Upper lobe of left lung (tissue), 6 donors: ENCODE results near the gene PAPSS1. TPM values are rescaled to one million over a fixed set of nuclear protein-coding genes. Genes with fewer than 3 reads are reported as not detected.

ENCODE experiments used
- ATAC-seq, 2 donors: fragments of 200-7000 bp; cut with Tn5 transposase; one replicate each; pipeline ENCODE4 v1.9.1; 2022; ENCODE audit warnings: mild to moderate bottlenecking in 2 of 2, moderate library complexity in 2 of 2; ENCODE audit not compliant: low FRiP score in 2 of 2
- DNase-seq, 2 donors: peaks; one replicate each; pipeline ENCODE4 v3.0.0-alpha.2; 2019 to 2020
- H3K27ac ChIP-seq, 4 donors: fragments of 200-600 bp; sonication (generic); one replicate each; pipeline ENCODE4 v1.5.1; 2016 to 2019
- H3K27me3 ChIP-seq, 4 donors: fragments of 200-600 bp; sonication (generic); one replicate each; pipeline ENCODE4 v1.5.1; 2017 to 2019
- H3K36me3 ChIP-seq, 4 donors: fragments of 200-600 bp; sonication (generic); one replicate each; pipeline ENCODE4 v1.5.1; 2016 to 2019
- H3K4me1 ChIP-seq, 4 donors: fragments of 200-600 bp; sonication (generic); one replicate each; pipeline ENCODE4 v1.5.1; 2018 to 2019
- H3K4me3 ChIP-seq, 4 donors: fragments of 200-600 bp; sonication (generic); one replicate each; pipeline ENCODE4 v1.5.1; 2017 to 2019; ENCODE audit warnings: mild to moderate bottlenecking in 2 of 4, moderate library complexity in 1 of 4
- H3K9me3 ChIP-seq, 4 donors: fragments of 200-600 bp; sonication (generic); one replicate each; pipeline ENCODE4 v1.5.1; 2018 to 2019
- EP300 ChIP-seq, 4 donors: sonication (generic); formaldehyde crosslinking; IDR thresholded peaks; one replicate each; pipeline ENCODE4 v1.5.1; 2017; ENCODE audit warnings: antibody characterized with exemption in 4 of 4, control low read depth in 2 of 4
- POLR2A ChIP-seq, 4 donors: fragments of 450-650 bp; IDR thresholded peaks; one replicate each; pipeline ENCODE4 v1.5.1; 2016 to 2017; ENCODE audit warnings: antibody characterized with exemption in 4 of 4, mild to moderate bottlenecking in 2 of 4
- POLR2AphosphoS5 ChIP-seq, 2 donors: sonication (generic); formaldehyde crosslinking; IDR thresholded peaks; one replicate each; pipeline ENCODE4 v1.5.1; 2017; ENCODE audit warnings: antibody characterized with exemption in 2 of 2
- WGBS, 2 donors: methylation state at CpG; one replicate each; pipeline ENCODE4 v1.1.5; 2017 to 2018; 5-methylcytosine and 5-hydroxymethylcytosine counted together
- total RNA-seq, 6 donors: library from RNA; depleted of rRNA in 4 of 6; stranded (reverse); fragments of >200 nt in 4 of 6; gene quantifications; one replicate each; pipeline versions ENCODE4 v1.1.0 to v1.2.1, GENCODE V29; 2016 to 2021
- TF ChIP-seq, protein P1 (sequence below), 6 experiments: fragments of 450-650 bp in 4 of 6; fragments of 200-600 bp in 2 of 6; sonication (generic) in 2 of 6; IDR thresholded peaks; one replicate each; pipeline ENCODE4 v1.5.1; 2016 to 2019; ENCODE audit warnings: antibody characterized with exemption in 6 of 6
- donor health status: DM: no; HTN: no; CAD: no; lungs with moderate emphysema.
- donor health status: DM: no; HTN: yes; CAD: no; lungs with severe emphysema.

The PAPSS1 gene
- total RNA-seq, 6 donors from 2014 or later = 23.7 to 84.9 (median 55.4) TPM

- no peak overlapping the region for H3K27ac ChIP-seq
- no peaks in the 10 kb centered on the region for H3K27me3 ChIP-seq
- no peaks in the 10 kb centered on the region for H3K36me3 ChIP-seq
- WGBS, 2 donors = 27 to 40% methylated on average over 2 of the region's 2 CpGs
- no peak for DNase-seq
- H3K4me3 ChIP-seq = no peak overlapping the region
- no peak for ATAC-seq
- peaks cover 5 to 30% (median 17%) of the 10 kb centered on the region in 4 donors for H3K9me3 ChIP-seq
- TF ChIP-seq POLR2A (IDR thresholded peaks at IDR 0.05) (no peak), EP300 (IDR thresholded peaks at IDR 0.05) (no peak), POLR2AphosphoS5 (IDR thresholded peaks at IDR 0.05) (no peak)
- TF ChIP-seq, protein P1, sequence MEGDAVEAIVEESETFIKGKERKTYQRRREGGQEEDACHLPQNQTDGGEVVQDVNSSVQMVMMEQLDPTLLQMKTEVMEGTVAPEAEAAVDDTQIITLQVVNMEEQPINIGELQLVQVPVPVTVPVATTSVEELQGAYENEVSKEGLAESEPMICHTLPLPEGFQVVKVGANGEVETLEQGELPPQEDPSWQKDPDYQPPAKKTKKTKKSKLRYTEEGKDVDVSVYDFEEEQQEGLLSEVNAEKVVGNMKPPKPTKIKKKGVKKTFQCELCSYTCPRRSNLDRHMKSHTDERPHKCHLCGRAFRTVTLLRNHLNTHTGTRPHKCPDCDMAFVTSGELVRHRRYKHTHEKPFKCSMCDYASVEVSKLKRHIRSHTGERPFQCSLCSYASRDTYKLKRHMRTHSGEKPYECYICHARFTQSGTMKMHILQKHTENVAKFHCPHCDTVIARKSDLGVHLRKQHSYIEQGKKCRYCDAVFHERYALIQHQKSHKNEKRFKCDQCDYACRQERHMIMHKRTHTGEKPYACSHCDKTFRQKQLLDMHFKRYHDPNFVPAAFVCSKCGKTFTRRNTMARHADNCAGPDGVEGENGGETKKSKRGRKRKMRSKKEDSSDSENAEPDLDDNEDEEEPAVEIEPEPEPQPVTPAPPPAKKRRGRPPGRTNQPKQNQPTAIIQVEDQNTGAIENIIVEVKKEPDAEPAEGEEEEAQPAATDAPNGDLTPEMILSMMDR (IDR thresholded peaks at IDR 0.05) = no peak
- no peaks in the 10 kb centered on the region for H3K4me1 ChIP-seq
Observed at GRCh38 chr4:107592519-107592918, 127.5 kb downstream of the PAPSS1 start.

- no peak overlapping the region for H3K27ac ChIP-seq
- ATAC-seq (no peak), DNase-seq (no peak)
- H3K27me3 ChIP-seq = no peaks in the 10 kb centered on the region
- no peak overlapping the region for H3K4me3 ChIP-seq
- H3K4me1 ChIP-seq = no peaks in the 10 kb centered on the region
- TF ChIP-seq POLR2A (IDR thresholded peaks at IDR 0.05) (no peak), POLR2AphosphoS5 (IDR thresholded peaks at IDR 0.05) (no peak), EP300 (IDR thresholded peaks at IDR 0.05) (no peak)
- TF ChIP-seq, protein P1 (IDR thresholded peaks at IDR 0.05) = no peak
- H3K36me3 ChIP-seq = no peaks in the 10 kb centered on the region
- H3K9me3 ChIP-seq = peaks cover 5 to 30% (median 20%) of the 10 kb centered on the region in 4 donors
Observed at GRCh38 chr4:107589269-107589668, 130.8 kb downstream of the PAPSS1 start.

DNA sequence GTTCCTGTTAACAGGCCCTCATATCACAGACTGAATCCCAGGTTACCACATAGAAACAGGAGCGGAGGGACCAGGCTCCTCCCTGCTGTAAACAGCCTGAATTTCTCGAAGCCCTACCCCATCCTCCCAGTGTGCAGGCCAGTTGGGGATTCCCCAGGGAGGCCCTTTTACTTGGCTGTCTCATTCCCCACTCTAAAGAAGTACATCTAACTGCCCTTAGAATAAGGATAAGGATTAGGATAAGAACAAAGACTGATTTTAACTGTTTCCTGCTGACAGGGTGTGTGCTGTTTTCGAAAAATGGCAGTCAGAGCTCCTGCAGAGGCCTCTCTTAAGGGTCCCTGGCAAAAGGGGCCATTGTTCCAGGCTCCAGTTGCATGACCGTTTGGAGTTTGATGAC lies 133.7 kb downstream of the PAPSS1 start:
- Histone ChIP-seq H3K9me3 (peaks cover 5 to 30% (median 20%) of the 10 kb centered on the region in 4 donors), H3K4me3 (no peak overlapping the region), H3K27ac (no peak overlapping the region), H3K27me3 (no peaks in the 10 kb centered on the region), H3K36me3 (no peaks in the 10 kb centered on the region), H3K4me1 (no peaks in the 10 kb centered on the region)
- no peak for DNase-seq
- TF ChIP-seq EP300 (IDR thresholded peaks at IDR 0.05) (no peak), POLR2A (IDR thresholded peaks at IDR 0.05) (no peak), POLR2AphosphoS5 (IDR thresholded peaks at IDR 0.05) (no peak)
- TF ChIP-seq, protein P1 (IDR thresholded peaks at IDR 0.05) = no peak
- no peak for ATAC-seq
- WGBS, 2 donors = 58 to 63% methylated on average over 4 of the region's 4 CpGs

GRCh38 chr4:107579099-107579498 lies 140.9 kb downstream of the PAPSS1 start:
- Histone ChIP-seq H3K4me3 (no peak overlapping the region), H3K27me3 (no peaks in the 10 kb centered on the region), H3K27ac (no peak overlapping the region), H3K4me1 (no peaks in the 10 kb centered on the region), H3K36me3 (no peaks in the 10 kb centered on the region), H3K9me3 (no peaks in the 10 kb centered on the region)
- TF ChIP-seq, protein P1 (IDR thresholded peaks at IDR 0.05) = no peak
- no peak for TF ChIP-seq EP300 (IDR thresholded peaks at IDR 0.05)
- TF ChIP-seq POLR2AphosphoS5 (IDR thresholded peaks at IDR 0.05) = no peak
- no peak for TF ChIP-seq POLR2A (IDR thresholded peaks at IDR 0.05)
- DNase-seq (peak in 1 of 2 donors; percentile 26), ATAC-seq (no peak)
- 95 to 97% methylated on average over 8 to 13 of the region's 13 CpGs for WGBS, 2 donors

DNA sequence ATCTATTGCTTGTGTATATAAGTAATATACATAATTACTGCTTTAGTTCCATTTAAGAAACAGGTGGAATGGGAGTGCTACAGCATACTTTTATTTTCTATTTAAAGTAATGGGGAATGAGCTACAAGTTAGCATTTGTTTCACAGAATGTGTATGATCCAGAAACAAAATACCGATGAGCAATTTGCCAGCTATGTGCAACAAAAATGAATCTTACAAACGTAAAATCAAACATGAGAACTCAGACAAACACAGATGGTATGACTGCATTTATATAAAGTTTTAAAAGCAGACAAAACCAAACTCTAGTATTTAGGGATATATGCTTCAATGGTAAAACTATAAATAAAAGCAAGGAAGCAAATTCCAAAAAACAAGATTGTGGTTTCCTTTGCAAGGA lies 141.7 kb downstream of the PAPSS1 start:
- Histone ChIP-seq H3K27me3 (no peaks in the 10 kb centered on the region), H3K36me3 (no peaks in the 10 kb centered on the region), H3K9me3 (no peaks in the 10 kb centered on the region), H3K27ac (no peak overlapping the region), H3K4me3 (no peak overlapping the region), H3K4me1 (no peaks in the 10 kb centered on the region)
- no peak for ATAC-seq
- DNase-seq = no peak
- TF ChIP-seq POLR2AphosphoS5 (IDR thresholded peaks at IDR 0.05) (no peak), POLR2A (IDR thresholded peaks at IDR 0.05) (no peak), EP300 (IDR thresholded peaks at IDR 0.05) (no peak)
- TF ChIP-seq, protein P1 (IDR thresholded peaks at IDR 0.05) = no peak
- WGBS, 2 donors = 86 to 89% methylated on average over 2 of the region's 2 CpGs
